Body of pancreas (tissue), 4 donors: Measurements from ENCODE around the gene FAM200A. TPM values are rescaled to one million over a fixed set of nuclear protein-coding genes. Genes with fewer than 3 reads are reported as not detected.
"Not testable (repeated sequence)": the region's sequence is repeated elsewhere in the genome, so short reads cannot be mapped to it uniquely, and the experiment has no call there.

Experiments
- ATAC-seq: fragments of 150-250 bp; one replicate; pipeline ENCODE4 v1.9.1; 2016
- DNase-seq, 4 donors: peaks; one replicate each; pipeline ENCODE4 v3.0.0-alpha.2; 2019
- H3K27ac ChIP-seq, 4 donors: fragments of 200-600 bp; sonication (generic); 1 replicate in 3 of 4; 2 replicates in 1 of 4; pipeline versions ENCODE4 v1.5.1 to v1.6.1; 2016 to 2019; ENCODE audit warnings: mild to moderate bottlenecking in 1 of 4, mixed read lengths in 1 of 4, moderate library complexity in 1 of 4
- H3K27me3 ChIP-seq, 2 donors: fragments of 200-600 bp; sonication (generic); one replicate each; pipeline ENCODE4 v1.6.0; 2016; ENCODE audit warnings: mild to moderate bottlenecking in 1 of 2
- H3K36me3 ChIP-seq, 2 donors: fragments of 200-600 bp; sonication (generic); replicated peaks in 1 of 2; 2 replicates each; pipeline ENCODE4 v1.5.1; 2016; ENCODE audit warnings: low read depth in 2 of 2; ENCODE audit not compliant: insufficient read depth in 1 of 2
- H3K4me1 ChIP-seq: fragments of 200-600 bp; sonication (generic); one replicate; pipeline ENCODE4 v1.6.0; 2016
- H3K4me3 ChIP-seq, 2 donors: fragments of 200-600 bp; sonication (generic); 1 replicate in 1 of 2; 2 replicates in 1 of 2; pipeline ENCODE4 v1.5.1; 2016 to 2019
- H3K9me3 ChIP-seq, 3 donors: fragments of 200-600 bp; sonication (generic); 1 replicate in 2 of 3; 2 replicates in 1 of 3; pipeline ENCODE4 v1.5.1; 2016
- POLR2A ChIP-seq, 3 donors: fragments of 450-650 bp; IDR thresholded peaks; one replicate each; pipeline ENCODE4 v1.6.1; 2016; ENCODE audit warnings: antibody characterized with exemption in 3 of 3, mild to moderate bottlenecking in 2 of 3
- WGBS, 2 donors: methylation state at CpG; one replicate each; pipeline ENCODE4 v1.1.5; 2017; 5-methylcytosine and 5-hydroxymethylcytosine counted together
- intact Hi-C: fragments of 100-400 bp; cut with DNase I; formaldehyde crosslinking; loops from one replicate; pipeline ENCODE4 v1.15.1; 2023
- total RNA-seq, 2 donors: library from RNA; depleted of rRNA; stranded (reverse); fragments of >200 nt; gene quantifications; one replicate each; pipeline ENCODE4 v1.1.0, GENCODE V29; 2016
- TF ChIP-seq, protein P1 (sequence below), 7 experiments: fragments of 450-650 bp in 4 of 7; fragments of 200-600 bp in 3 of 7; sonication (generic) in 3 of 7; IDR thresholded peaks; one replicate each; pipeline ENCODE4 v1.5.1; 2016 to 2019; ENCODE audit warnings: antibody characterized with exemption in 7 of 7

FAM200A gene
- total RNA-seq, 2 donors from 2014 or later, result 3.9 to 7.3 TPM

DNA sequence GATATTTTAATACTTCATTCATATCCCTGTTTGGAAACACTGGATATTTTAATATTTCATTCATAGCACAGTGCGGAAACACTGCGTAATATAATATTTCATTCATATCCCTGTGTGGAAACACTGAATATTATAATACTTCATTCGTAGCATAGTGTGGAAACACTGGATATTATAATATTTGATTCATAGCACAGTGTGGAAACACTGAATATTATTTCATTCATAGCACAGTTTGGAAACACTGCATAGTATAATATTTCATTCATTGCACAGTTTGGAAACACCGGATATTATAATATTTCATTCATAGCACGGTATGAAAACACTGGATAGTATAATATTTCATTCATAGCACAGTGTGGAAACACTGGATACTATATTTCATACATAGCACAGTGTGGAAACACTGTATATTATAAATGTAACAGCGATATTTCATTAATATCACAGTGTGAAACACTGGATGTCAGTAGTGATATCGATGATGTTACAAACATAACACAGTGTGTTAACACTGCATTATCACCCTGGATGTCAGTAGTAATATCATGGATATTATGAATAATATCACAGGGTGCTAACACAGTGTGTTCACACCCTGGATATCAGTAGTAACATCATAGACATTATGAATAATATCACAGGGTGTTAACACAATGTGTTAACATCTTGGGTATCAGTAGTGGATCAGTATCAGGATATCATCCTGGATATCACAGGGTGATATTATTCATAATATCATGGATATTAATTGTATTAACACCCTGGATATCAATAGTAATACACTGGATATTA is 43.2 kb upstream of the FAM200A start:
- no peaks in the 10 kb centered on the region for H3K4me1 ChIP-seq
- H3K9me3 ChIP-seq, result no peaks in the 10 kb centered on the region
- H3K27ac ChIP-seq, result no peak overlapping the region
- DNase-seq (no peak), ATAC-seq (no peak)
- H3K36me3 ChIP-seq, result no peaks in the 10 kb centered on the region
- 82 to 83% methylated on average over 7 of the region's 7 CpGs for WGBS, 2 donors
- H3K4me3 ChIP-seq, result no peak overlapping the region
- intact Hi-C loops, result no loop called here
- no peaks in the 10 kb centered on the region for H3K27me3 ChIP-seq
- TF ChIP-seq, protein P1, sequence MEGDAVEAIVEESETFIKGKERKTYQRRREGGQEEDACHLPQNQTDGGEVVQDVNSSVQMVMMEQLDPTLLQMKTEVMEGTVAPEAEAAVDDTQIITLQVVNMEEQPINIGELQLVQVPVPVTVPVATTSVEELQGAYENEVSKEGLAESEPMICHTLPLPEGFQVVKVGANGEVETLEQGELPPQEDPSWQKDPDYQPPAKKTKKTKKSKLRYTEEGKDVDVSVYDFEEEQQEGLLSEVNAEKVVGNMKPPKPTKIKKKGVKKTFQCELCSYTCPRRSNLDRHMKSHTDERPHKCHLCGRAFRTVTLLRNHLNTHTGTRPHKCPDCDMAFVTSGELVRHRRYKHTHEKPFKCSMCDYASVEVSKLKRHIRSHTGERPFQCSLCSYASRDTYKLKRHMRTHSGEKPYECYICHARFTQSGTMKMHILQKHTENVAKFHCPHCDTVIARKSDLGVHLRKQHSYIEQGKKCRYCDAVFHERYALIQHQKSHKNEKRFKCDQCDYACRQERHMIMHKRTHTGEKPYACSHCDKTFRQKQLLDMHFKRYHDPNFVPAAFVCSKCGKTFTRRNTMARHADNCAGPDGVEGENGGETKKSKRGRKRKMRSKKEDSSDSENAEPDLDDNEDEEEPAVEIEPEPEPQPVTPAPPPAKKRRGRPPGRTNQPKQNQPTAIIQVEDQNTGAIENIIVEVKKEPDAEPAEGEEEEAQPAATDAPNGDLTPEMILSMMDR (IDR thresholded peaks at IDR 0.05), result no peak
- no peak for TF ChIP-seq POLR2A (IDR thresholded peaks at IDR 0.05)

- H3K27me3 ChIP-seq, result no peaks in the 10 kb centered on the region
- H3K9me3 ChIP-seq, result no peaks in the 10 kb centered on the region
- H3K4me3 ChIP-seq, result no peak overlapping the region
- H3K27ac ChIP-seq, result no peak overlapping the region
- DNase-seq, result no peak
- intact Hi-C loops, result no loop called here
- no peaks in the 10 kb centered on the region for H3K4me1 ChIP-seq
- TF ChIP-seq, protein P1 (IDR thresholded peaks at IDR 0.05), result no peak
- TF ChIP-seq POLR2A (IDR thresholded peaks at IDR 0.05), result no peak
- no peaks in the 10 kb centered on the region for H3K36me3 ChIP-seq
- 70 to 80% methylated on average over 3 of the region's 3 CpGs for WGBS, 2 donors
- ATAC-seq, result no peak
Measured at GRCh38 chr7:99588868-99589267, 37.0 kb upstream of the FAM200A start.

- 51 to 62% methylated on average over 4 of the region's 4 CpGs for WGBS, 2 donors
- peak; percentile 16 for ATAC-seq
Measured at GRCh38 chr7:99580778-99581332, 28.9 kb upstream of the FAM200A start.

GRCh38 chr7:99579956-99580777 is 28.3 kb upstream of the FAM200A start:
- no peaks in the 10 kb centered on the region for H3K9me3 ChIP-seq
- intact Hi-C loops, result no loop called here
- peak; percentile 57 for ATAC-seq
- peaks cover 14% of the 10 kb centered on the region for H3K4me1 ChIP-seq
- H3K27me3 ChIP-seq, result no peaks in the 10 kb centered on the region
- WGBS, 2 donors, result 2 to 7% methylated on average over 29 to 54 of the region's 54 CpGs
- peak overlapping the region in 1 of 4 donors; percentile 26 for H3K27ac ChIP-seq
- TF ChIP-seq, protein P1 (IDR thresholded peaks at IDR 0.05), result peak in 1 of 7 experiments; percentile 6
- no peak for TF ChIP-seq POLR2A (IDR thresholded peaks at IDR 0.05)
- H3K4me3 ChIP-seq, result peak overlapping the region; percentile 8 to 21
- peak; percentile 21 to 38 (median 37) for DNase-seq
- no peaks in the 10 kb centered on the region for H3K36me3 ChIP-seq

More at GRCh38 chr7:99580778-99581332, 28.9 kb upstream of the FAM200A start:
- H3K27ac ChIP-seq, H3K9me3 ChIP-seq, H3K4me3 ChIP-seq, DNase-seq, H3K36me3 ChIP-seq, H3K27me3 ChIP-seq, intact Hi-C loops: not testable (repeated sequence)
- H3K4me1 ChIP-seq, result peaks cover 14% of the 10 kb centered on the region
